Measurements from ENCODE around the gene SNIP1.
"Not testable (repeated sequence)": the region's sequence is repeated elsewhere in the genome, so short reads cannot be mapped to it uniquely, and the experiment has no call there.

Gene SNIP1

GRCh38 chr1:37560401-37561132 lies 6.5 kb upstream of the SNIP1 start:
- no peak for TF ChIP-seq CTCF (IDR thresholded peaks at IDR 0.05; ENCODE audit: control extremely low read depth, extremely low read depth, low read depth, missing control alignments)
- POLR2A ChIA-PET, result interaction anchor here (0.6 kb wide), 1 partner anchor 311 kb away, joined by 3 read pairs; no protein-coding TSS in a partner anchor
- no peak for DNase-seq (ENCODE audit: extremely low spot score)
- CTCF ChIA-PET, result interaction anchor here (0.7 to 2.0 kb wide), 3 partner anchors 46 to 123 kb away, joined by 3 to 9 read pairs (median 5); partner anchors contain the start of gene MEAF6

GRCh38 chr1:37559957-37560379 lies 5.9 kb upstream of the SNIP1 start:
- CTCF ChIA-PET, result interaction anchor here (1.4 to 2.0 kb wide), 2 partner anchors 122 to 124 kb away, joined by 5 to 9 read pairs; no protein-coding TSS in a partner anchor
- POLR2A ChIA-PET, result interaction anchor here (0.6 kb wide), 1 partner anchor 312 kb away, joined by 3 read pairs; no protein-coding TSS in a partner anchor
- DNase-seq (ENCODE audit: extremely low spot score), result not testable (repeated sequence)

- no peak for TF ChIP-seq CTCF (IDR thresholded peaks at IDR 0.05; ENCODE audit: control extremely low read depth, extremely low read depth, low read depth, missing control alignments)
- ChIA-PET CTCF (interaction anchor here (0.9 to 2.0 kb wide), 3 partner anchors 16 to 124 kb away, joined by 3 to 9 read pairs (median 5); no protein-coding TSS in a partner anchor), POLR2A (no interaction called here)
- no peak for DNase-seq (ENCODE audit: extremely low spot score)
Measured at GRCh38 chr1:37559080-37559479, 5.0 kb upstream of the SNIP1 start.

- CTCF ChIA-PET, result no interaction called here
- DNase-seq (ENCODE audit: extremely low spot score), result no peak
- POLR2A ChIA-PET, result no interaction called here
- no peak for TF ChIP-seq CTCF (IDR thresholded peaks at IDR 0.05; ENCODE audit: control extremely low read depth, extremely low read depth, low read depth, missing control alignments)
Measured at GRCh38 chr1:37558411-37558810, 4.3 kb upstream of the SNIP1 start.

- CTCF ChIA-PET, result interaction anchor here (0.7 to 1.3 kb wide), 3 partner anchors 43 to 134 kb away, joined by 3 to 4 read pairs (median 3); partner anchors contain the start of gene MEAF6
- no peak for TF ChIP-seq CTCF (IDR thresholded peaks at IDR 0.05; ENCODE audit: control extremely low read depth, extremely low read depth, low read depth, missing control alignments)
- no peak for DNase-seq (ENCODE audit: extremely low spot score)
- POLR2A ChIA-PET, result no interaction called here
Measured at GRCh38 chr1:37557402-37557801, 3.3 kb upstream of the SNIP1 start.

GRCh38 chr1:37556712-37557196 lies 2.7 kb upstream of the SNIP1 start, which contains the start of gene DNALI1:
DNALI1 (plus strand) TSS chr1:37556940; CDS start chr1:37556995, 55 bp downstream.
- ChIA-PET POLR2A (no interaction called here), CTCF (interaction anchor here (1.3 kb wide), 1 partner anchor 125 kb away, joined by 4 read pairs; no protein-coding TSS in a partner anchor)
- no peak for TF ChIP-seq CTCF (IDR thresholded peaks at IDR 0.05; ENCODE audit: control extremely low read depth, extremely low read depth, low read depth, missing control alignments)
- peak; percentile 59 for DNase-seq (ENCODE audit: extremely low spot score)

- POLR2A ChIA-PET, result no interaction called here
- no peak for TF ChIP-seq CTCF (IDR thresholded peaks at IDR 0.05; ENCODE audit: control extremely low read depth, extremely low read depth, low read depth, missing control alignments)
- CTCF ChIA-PET, result interaction anchor here (0.6 to 1.4 kb wide), 2 partner anchors 39 to 139 kb away, joined by 3 read pairs; partner anchors contain the start of genes CDCA8 and MEAF6
- no peak for DNase-seq (ENCODE audit: extremely low spot score)
Measured at GRCh38 chr1:37553598-37553926, 531 bp downstream of the SNIP1 start.
